GM12891 (cell line): ENCODE results near the gene ZMIZ1.

Experiments used
- PAX5 ChIP-seq: IDR thresholded peaks from 2 replicates; pipeline ENCODE4 v1.6.1; 2011; ENCODE audit warnings: low read length, moderate library complexity, mild to moderate bottlenecking; ENCODE audit not compliant: insufficient read depth, severe bottlenecking
- POLR2A ChIP-seq: IDR thresholded peaks from 2 replicates; pipeline ENCODE4 v1.6.1; 2011; ENCODE audit warnings: low read depth, low read length, control low read depth
- POLR2AphosphoS5 ChIP-seq: IDR thresholded peaks from 2 replicates; pipeline ENCODE4 v1.6.1; 2011; ENCODE audit warnings: low read depth, low read length, control low read depth
- SPI1 ChIP-seq: IDR thresholded peaks from 2 replicates; pipeline ENCODE4 v1.6.1; 2011; ENCODE audit warnings: low read depth, low read length, control low read depth
- TAF1 ChIP-seq: IDR thresholded peaks from 2 replicates; pipeline ENCODE4 v1.6.1; 2011; ENCODE audit warnings: low read depth, low read length, control low read depth

- TF ChIP-seq POLR2AphosphoS5 (no peak), TAF1 (no peak), POLR2A (no peak), SPI1 (no peak), PAX5 (no peak)
These were observed 32.0 kb downstream of the ZMIZ1 start for GRCh38 chr10:79100771-79101170.
